ENCODE results near the gene EPG5. TPM values are rescaled to one million over a fixed set of nuclear protein-coding genes. Genes with fewer than 3 reads are reported as not detected.

The EPG5 gene
- total and polyA plus RNA-seq, 2 of the 4 experiments (the other 2 are of a cell fraction): 37.3 to 114 TPM

- in situ Hi-C loops (cut with MboI; ENCODE audit: low sequenced_read_pairs): no loop called here
Measured at GRCh38 chr18:45957100-45957499, 10.0 kb downstream of the EPG5 start.

More at GRCh38 chr18:45957100-45957499, 10.0 kb downstream of the EPG5 start:
- peak overlapping the region; percentile 70; the same call in 1 of the 2 replicates for H3K9ac ChIP-seq (ENCODE audit: low read depth, low read length)
- dilution Hi-C loops (cut with HindIII; ENCODE audit: low sequenced_read_pairs, unreplicated experiment): no loop called here
- peak overlapping the region; percentile 77; the same call in 1 of the 2 replicates for H3K14ac ChIP-seq (replicated peaks; ENCODE audit: low read depth, low read length)
- DNase-seq (peak; percentile 82), ATAC-seq (ENCODE audit: low read depth) (peak; percentile 48)
- H4K5ac ChIP-seq (ENCODE audit: low read depth, low read length): peak overlapping the region; percentile 100; the same call in 1 of the 2 replicates
- no TSS peak for BruUV-seq (replicated peaks)
- H2BK20ac ChIP-seq (ENCODE audit: low read depth, low read length): peak overlapping the region; percentile 88; the same call in 1 of the 2 replicates
- peaks cover 18% of the 10 kb centered on the region for H3K9me1 ChIP-seq (ENCODE audit: insufficient read depth, low read length)
- intact Hi-C loops (cut with micrococcal nuclease): no loop called here
- peaks cover 21 to 70% of the 10 kb centered on the region in 2 experiments for H3K79me1 ChIP-seq (ENCODE audit: low read depth in 1 of 2, low read length in 2 of 2)
- no peaks in the 10 kb centered on the region for H3K27me3 ChIP-seq (ENCODE audit: control insufficient read depth, insufficient read depth, low read length)
- H3K27ac ChIP-seq (ENCODE audit: insufficient read depth, low read length): peak overlapping the region; percentile 99
- H3K36me3 ChIP-seq (ENCODE audit: control insufficient read depth, insufficient read depth, low read length): peaks cover 23% of the 10 kb centered on the region
- H3K4ac ChIP-seq (ENCODE audit: low read depth, low read length): peak overlapping the region; percentile 83; the same call in 1 of the 2 replicates
- TF ChIP-seq CEBPB (IDR thresholded peaks at IDR 0.05; ENCODE audit: low read depth, low read length) (peak; percentile 68), SMC3 (IDR thresholded peaks at IDR 0.05; ENCODE audit: low read depth, low read length) (no peak)
- CTCF ChIA-PET: no interaction called here
- H2AK5ac ChIP-seq (ENCODE audit: low read depth, low read length): peak overlapping the region; percentile 87
- H2BK5ac ChIP-seq (ENCODE audit: low read depth, low read length, poor library complexity, severe bottlenecking): peak overlapping the region; percentile 98
- H2BK120ac ChIP-seq (ENCODE audit: low read depth, low read length): peak overlapping the region; percentile 93
- H3K4me3 ChIP-seq (ENCODE audit: insufficient read depth, low read depth, low read length): no peak overlapping the region
- peak overlapping the region; percentile 89; the same call in 1 of the 2 replicates for H3K23ac ChIP-seq (ENCODE audit: low read depth, low read length)
- no peaks in the 10 kb centered on the region for H4K20me1 ChIP-seq (ENCODE audit: insufficient read depth, low read length)
- no peak overlapping the region for H2AK9ac ChIP-seq (replicated peaks; ENCODE audit: low read depth, low read length, poor library complexity)
- H3K4me2 ChIP-seq (ENCODE audit: low read depth, low read length): peak overlapping the region; percentile 79
- no peaks in the 10 kb centered on the region for H3K9me3 ChIP-seq (ENCODE audit: control insufficient read depth, insufficient read depth, low read length)
- peaks cover 47% of the 10 kb centered on the region for H3K4me1 ChIP-seq (ENCODE audit: control insufficient read depth, insufficient read depth, low read length)
- H2AFZ ChIP-seq (replicated peaks; ENCODE audit: low read length, poor library complexity): no peak overlapping the region
- POLR2A ChIA-PET (ENCODE audit: unreplicated experiment): no interaction called here
- H4K91ac ChIP-seq (ENCODE audit: insufficient read depth, low read depth, low read length): peak overlapping the region; percentile 83
- H3K18ac ChIP-seq (ENCODE audit: low read depth, low read length): peak overlapping the region; percentile 100
- peak overlapping the region; percentile 87; the same call in 2 of the 3 replicates for H2BK15ac ChIP-seq (ENCODE audit: low read depth, low read length)
- peak overlapping the region; percentile 83 to 91 for H4K8ac ChIP-seq (ENCODE audit: low read depth in 2 of 2, low read length in 2 of 2)
- peak overlapping the region; percentile 61 for H3K56ac ChIP-seq (ENCODE audit: extremely low read depth, insufficient read depth, low read length)

Data from IMR-90 (cell line).